GM12873 (cell line): ENCODE results near the gene MED8.

Experiments used
- TF ChIP-seq, protein P1 (sequence below): IDR thresholded peaks from 2 replicates; pipeline ENCODE4 v1.5.1; 2012; ENCODE audit warnings: low read depth, mild to moderate bottlenecking, moderate library complexity, low read length, control low read depth; ENCODE audit not compliant: insufficient read depth; ENCODE audit errors: missing control alignments

Gene MED8

DNA sequence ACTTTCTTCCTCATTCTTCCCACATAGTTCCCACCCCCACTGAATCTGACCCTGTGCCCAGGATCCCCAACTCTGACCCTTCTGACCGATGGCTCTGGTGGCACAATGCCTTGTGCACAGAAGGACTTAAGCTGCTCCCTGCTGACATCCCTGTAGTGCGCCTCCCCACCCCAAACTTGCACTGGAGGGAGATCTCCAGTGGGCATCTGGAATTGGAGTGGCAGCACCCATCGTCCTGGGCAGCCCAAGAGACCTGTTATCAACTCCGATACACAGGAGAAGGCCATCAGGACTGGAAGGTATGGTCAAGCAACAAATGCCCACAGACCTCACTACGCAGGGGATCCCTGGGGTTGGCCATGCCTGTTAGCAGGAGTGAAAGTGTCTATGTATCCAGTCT lies 43.0 kb downstream of the MED8 start:
- TF ChIP-seq, protein P1, sequence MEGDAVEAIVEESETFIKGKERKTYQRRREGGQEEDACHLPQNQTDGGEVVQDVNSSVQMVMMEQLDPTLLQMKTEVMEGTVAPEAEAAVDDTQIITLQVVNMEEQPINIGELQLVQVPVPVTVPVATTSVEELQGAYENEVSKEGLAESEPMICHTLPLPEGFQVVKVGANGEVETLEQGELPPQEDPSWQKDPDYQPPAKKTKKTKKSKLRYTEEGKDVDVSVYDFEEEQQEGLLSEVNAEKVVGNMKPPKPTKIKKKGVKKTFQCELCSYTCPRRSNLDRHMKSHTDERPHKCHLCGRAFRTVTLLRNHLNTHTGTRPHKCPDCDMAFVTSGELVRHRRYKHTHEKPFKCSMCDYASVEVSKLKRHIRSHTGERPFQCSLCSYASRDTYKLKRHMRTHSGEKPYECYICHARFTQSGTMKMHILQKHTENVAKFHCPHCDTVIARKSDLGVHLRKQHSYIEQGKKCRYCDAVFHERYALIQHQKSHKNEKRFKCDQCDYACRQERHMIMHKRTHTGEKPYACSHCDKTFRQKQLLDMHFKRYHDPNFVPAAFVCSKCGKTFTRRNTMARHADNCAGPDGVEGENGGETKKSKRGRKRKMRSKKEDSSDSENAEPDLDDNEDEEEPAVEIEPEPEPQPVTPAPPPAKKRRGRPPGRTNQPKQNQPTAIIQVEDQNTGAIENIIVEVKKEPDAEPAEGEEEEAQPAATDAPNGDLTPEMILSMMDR, result no peak

DNA sequence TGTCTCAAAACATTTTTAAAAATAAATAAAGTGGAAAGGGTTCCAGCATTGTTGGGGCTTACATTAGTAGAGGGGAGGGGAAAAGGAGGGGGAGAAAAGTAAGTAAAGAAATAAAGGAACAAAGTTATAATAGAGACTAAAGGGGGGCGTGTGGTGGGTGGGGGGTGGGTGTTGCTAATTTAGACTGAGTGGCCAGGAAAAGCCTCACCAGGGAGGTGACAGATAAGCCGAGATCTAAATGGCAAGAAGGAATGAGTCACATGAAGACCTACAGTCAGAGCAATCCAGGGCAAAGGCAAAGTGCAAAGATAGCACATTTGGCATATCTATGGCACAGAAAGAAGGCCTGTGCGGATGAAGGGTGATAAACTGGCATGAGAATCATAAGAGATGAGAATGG lies 44.5 kb downstream of the MED8 start:
- TF ChIP-seq, protein P1, result no peak

DNA sequence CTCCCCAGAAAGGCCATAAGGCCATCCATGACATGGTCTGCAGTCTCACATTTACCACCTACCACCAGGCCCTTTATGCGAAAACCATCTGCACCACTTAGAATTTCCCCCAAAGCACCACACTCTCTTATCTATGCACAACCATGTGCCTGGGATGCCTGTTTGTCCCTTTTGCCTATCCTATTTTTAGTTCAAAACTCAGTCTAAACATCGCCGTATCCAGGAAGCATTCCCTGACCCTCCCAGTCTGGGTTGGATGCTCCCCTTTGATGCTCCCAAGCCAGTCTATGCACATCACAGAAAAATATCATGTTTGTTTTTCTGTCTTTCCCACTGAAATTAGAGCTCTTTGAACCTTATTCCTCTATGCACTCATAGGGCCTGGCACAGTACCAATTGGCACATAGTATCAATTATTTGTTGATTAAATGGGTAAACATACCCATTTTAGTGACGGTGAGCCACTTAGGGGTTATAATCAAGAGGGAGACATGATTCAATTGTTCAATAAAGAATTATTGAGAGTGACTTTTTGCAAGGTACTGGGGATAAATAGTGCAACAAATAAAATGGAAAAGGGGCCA lies 45.2 kb downstream of the MED8 start:
- TF ChIP-seq, protein P1, result no peak

DNA sequence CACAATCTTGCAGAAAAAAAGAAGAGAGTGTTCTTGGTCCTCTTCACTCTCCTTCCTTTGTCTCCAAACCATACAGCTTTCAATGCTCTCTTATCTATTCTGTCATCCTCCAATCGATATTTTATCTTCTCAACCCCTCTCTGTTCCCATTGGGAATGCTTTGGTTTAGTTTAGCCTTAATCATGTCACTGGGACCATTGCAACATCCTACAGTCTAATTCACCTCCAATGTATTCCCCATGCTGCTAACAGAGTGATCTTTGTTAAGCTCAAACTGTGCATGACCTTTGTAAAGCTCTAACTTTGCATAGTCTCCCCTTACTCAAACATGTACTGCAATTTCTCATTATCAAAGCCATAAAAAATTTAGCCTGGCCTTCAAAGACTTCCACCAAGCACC lies 49.0 kb downstream of the MED8 start:
- TF ChIP-seq, protein P1, result no peak

DNA sequence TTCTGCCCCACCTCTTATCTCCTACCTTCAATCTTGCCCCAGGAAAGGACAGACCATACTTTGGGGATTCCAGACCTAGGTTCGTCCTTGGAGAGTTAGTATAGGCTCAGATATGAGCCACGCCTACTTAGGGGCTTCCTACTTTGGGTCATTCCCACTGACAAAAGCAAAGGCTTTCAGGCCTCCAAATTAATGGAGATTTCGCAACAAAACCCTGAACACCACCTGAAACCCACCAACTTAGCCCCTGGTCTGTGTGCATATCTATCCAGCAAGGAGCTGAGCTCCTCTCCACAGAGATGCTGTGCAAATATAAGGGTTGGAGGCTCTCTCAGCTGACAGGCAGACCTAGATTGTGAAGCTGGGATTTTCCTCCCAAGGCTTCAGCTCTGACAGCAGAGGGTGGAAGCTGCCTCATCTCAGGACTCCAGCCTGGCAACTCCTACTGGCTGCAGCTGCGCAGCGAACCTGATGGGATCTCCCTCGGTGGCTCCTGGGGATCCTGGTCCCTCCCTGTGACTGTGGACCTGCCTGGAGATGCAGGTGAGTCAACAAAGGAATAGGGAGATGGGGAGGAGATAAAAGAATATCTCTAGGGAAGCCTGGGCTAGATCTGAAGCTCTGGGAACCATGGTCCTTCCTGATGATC lies 49.9 kb downstream of the MED8 start:
- TF ChIP-seq, protein P1, result no peak

DNA sequence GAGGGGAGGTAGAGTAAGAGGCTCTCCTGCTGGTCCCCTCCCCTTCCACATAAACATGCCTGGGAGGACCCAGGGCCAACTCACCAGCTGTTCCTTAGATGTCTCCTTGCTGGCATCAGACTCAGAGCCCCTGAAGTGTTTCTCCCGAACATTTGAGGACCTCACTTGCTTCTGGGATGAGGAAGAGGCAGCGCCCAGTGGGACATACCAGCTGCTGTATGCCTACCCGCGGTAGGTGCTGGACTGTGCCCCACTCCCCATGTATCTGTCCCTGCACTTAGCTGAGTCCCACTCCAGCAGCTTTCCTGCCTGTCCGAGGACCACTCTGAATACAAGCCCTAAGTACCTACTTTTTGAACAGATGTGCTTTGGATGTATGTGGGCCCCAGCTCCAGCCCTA lies 51.6 kb downstream of the MED8 start:
- TF ChIP-seq, protein P1, result no peak

DNA sequence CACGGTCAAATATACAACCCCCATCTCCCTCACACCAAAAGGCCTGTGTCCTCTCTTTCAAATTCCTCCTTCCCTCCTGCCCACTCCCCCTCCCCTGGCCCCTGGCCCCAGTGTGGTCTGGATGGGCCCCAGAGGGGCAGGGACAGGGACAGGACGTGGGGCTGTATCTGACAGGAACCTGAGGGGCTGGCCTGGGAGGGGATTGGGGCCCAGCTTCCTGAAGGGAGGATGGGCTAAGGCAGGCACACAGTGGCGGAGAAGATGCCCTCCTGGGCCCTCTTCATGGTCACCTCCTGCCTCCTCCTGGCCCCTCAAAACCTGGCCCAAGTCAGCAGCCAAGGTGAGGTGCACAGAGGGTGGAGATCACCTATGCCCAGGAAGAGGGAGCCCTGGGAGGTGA lies 52.0 kb downstream of the MED8 start, which contains the start of gene MPL:
Gene MPL, plus strand, starts transcription at position 231 of the 400 bp plus-strand sequence. Its CDS starts 31 bp downstream, at position 262.
- TF ChIP-seq, protein P1, result no peak
